Stimulated activated CD4-positive, alpha-beta T cell treated with anti-CD3 and anti-CD28 coated beads, Interleukin-12 subunit alpha, Interleukin-12 subunit beta, amount 100 ng/mL, for 4 hours (primary cell): Measurements from ENCODE around the gene TMPRSS11A.

Source experiments
- DNase-seq: peaks from one replicate; pipeline ENCODE4 v3.0.0-alpha.2; 2020

Gene TMPRSS11A

GRCh38 chr4:67963356-67963755, at the start of gene TMPRSS11A:
TSS of gene TMPRSS11A (minus strand) at chr4:67963493. CDS start at chr4:67963393, 100 bp downstream.
- no peak for DNase-seq

GRCh38 chr4:68011684-68012083, 48.4 kb upstream of the TMPRSS11A start:
- DNase-seq: no peak

GRCh38 chr4:68002906-68003305, 39.6 kb upstream of the TMPRSS11A start:
- no peak for DNase-seq

GRCh38 chr4:67996127-67996526, 32.8 kb upstream of the TMPRSS11A start:
- no peak for DNase-seq

GRCh38 chr4:67988991-67989390, 25.7 kb upstream of the TMPRSS11A start:
- DNase-seq: no peak

GRCh38 chr4:67983333-67983732, 20.0 kb upstream of the TMPRSS11A start:
- no peak for DNase-seq

GRCh38 chr4:67980512-67980911, 17.2 kb upstream of the TMPRSS11A start:
- DNase-seq: no peak

- no peak for DNase-seq
These were observed 10.3 kb upstream of the TMPRSS11A start for GRCh38 chr4:67973608-67974007.

GRCh38 chr4:67954890-67955289, 8.4 kb downstream of the TMPRSS11A start:
- no peak for DNase-seq

GRCh38 chr4:67941074-67941473, 22.2 kb downstream of the TMPRSS11A start:
- DNase-seq: no peak

- no peak for DNase-seq
These were observed 22.8 kb downstream of the TMPRSS11A start for GRCh38 chr4:67940506-67940905.

GRCh38 chr4:67939195-67939594, 24.1 kb downstream of the TMPRSS11A start:
- DNase-seq: no peak

- DNase-seq: no peak
These were observed 27.4 kb downstream of the TMPRSS11A start for GRCh38 chr4:67935888-67936287.

GRCh38 chr4:67934628-67935027, 28.7 kb downstream of the TMPRSS11A start:
- no peak for DNase-seq

GRCh38 chr4:67933755-67934154, 29.5 kb downstream of the TMPRSS11A start:
- no peak for DNase-seq

GRCh38 chr4:67933038-67933437, 30.3 kb downstream of the TMPRSS11A start:
- no peak for DNase-seq

- no peak for DNase-seq
These were observed 32.0 kb downstream of the TMPRSS11A start for GRCh38 chr4:67931256-67931655.

- DNase-seq: no peak
These were observed 33.9 kb downstream of the TMPRSS11A start for GRCh38 chr4:67929426-67929825.

GRCh38 chr4:67928546-67928945, 34.7 kb downstream of the TMPRSS11A start:
- DNase-seq: no peak

- no peak for DNase-seq
These were observed 36.0 kb downstream of the TMPRSS11A start for GRCh38 chr4:67927251-67927650.

- no peak for DNase-seq
These were observed 36.8 kb downstream of the TMPRSS11A start for GRCh38 chr4:67926485-67926884.

- DNase-seq: no peak
These were observed 40.6 kb downstream of the TMPRSS11A start for GRCh38 chr4:67922697-67923096.

- no peak for DNase-seq
These were observed 44.9 kb downstream of the TMPRSS11A start for GRCh38 chr4:67918428-67918827.

- DNase-seq: no peak
These were observed 47.8 kb downstream of the TMPRSS11A start for GRCh38 chr4:67915400-67915966.

GRCh38 chr4:67912080-67912479, 51.2 kb downstream of the TMPRSS11A start:
- DNase-seq: no peak

GRCh38 chr4:67911638-67912037, 51.7 kb downstream of the TMPRSS11A start:
- no peak for DNase-seq
